Right forelimb (tissue), 1 donor: ENCODE results near the gene CILP2.

ENCODE experiments used
- DNase-seq: peaks from one replicate; pipeline ENCODE4 v3.0.0-alpha.2; 2018

The CILP2 gene

DNA sequence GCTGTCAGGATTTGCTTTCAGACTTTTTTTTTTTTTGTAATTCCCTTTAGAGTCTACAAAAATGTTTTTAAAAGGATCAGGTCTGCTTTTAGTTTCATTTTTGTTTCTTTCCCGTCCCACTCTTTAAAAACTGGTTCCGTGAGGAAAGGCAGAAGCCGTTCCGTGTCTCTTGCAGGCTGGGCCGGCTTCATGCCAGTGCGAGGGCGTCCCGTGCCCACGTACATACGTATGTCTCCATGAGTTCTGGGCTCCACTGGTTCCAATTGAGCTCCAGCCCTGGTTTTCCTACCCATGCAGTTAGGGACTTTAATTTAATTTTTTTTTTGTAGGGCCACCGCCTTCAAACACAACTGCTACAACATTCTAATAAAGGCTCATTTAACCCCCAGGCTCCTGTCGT, 31.5 kb upstream of the CILP2 start:
- DNase-seq: no peak

DNA sequence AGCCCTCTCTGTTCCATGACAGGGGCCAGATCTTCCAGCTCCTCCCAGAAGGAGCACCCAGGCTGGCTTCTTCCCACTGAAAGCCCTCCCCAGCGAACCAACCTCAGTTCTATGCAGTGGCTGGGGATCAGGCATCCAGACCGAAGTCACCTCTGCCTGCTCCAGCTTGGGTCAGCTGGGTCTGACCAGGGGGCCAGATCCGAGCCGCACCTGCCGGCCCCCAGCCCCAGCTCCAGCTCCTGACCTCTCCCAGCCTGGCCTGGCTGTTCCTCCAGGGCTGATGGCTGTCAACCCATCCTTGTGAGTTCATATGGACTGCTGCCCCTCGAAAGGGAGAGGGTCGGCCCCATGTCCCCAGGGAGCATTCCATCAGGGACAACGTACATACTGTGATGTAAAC, 30.7 kb upstream of the CILP2 start:
- DNase-seq: no peak

DNA sequence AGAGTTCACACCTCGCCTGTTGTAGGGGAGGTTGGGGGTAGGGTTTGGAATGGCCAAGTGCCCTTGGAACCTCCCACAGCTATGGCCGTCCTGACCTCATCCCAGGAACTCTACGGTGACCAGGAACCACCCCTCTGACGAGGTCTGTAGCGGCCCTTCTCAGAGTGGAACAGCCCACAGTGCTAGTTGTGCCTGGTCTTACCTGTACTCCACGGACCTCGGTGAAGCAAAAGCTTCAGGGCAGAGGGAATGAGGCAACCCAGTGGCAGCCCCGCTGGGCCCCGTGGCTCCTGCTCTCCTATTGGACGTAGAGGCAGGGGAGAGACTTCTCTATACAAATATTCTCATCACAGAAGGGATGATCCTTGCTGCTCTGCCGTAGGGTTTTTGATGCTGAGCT, 29.8 kb upstream of the CILP2 start:
- DNase-seq: no peak

DNA sequence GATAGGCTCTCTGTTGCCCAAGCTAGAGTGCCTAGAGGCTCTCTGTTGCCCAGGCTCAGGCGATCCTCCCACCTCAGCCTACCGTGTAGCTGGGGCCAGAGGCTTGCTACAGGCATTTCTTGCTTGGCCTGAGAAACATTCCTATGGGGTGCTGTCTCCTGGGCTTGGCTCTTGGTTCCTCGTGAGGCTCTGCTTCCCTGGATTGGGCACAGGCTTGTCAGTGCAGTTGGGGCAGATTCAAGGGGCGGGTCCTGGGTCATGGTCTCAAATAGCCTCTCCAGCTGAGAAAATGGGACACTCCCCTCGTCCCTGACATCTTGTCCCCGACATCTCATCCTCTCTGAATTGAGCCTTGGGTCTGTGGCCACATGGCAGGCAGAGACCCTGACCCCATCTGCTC, 27.6 kb upstream of the CILP2 start:
- DNase-seq: no peak

DNA sequence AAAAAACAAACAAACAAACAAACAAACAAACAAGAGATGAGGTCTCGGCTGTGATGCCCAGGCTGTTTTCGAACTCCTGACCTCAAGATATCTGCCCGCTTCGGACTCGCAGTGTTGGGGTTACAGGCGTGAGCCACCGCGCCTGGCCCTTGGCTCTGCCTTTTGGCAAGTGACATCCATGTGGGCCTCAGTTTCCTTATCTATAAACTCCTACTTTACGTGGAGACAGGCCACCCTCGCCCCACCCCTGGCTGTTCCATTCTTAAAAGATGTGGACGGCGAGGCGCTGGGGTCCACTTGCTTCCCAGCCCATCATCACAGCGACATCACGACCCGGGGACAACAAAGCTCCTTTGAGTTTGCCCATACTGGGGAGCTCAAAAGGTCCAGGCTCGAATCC, 24.4 kb upstream of the CILP2 start:
- DNase-seq: no peak

DNA sequence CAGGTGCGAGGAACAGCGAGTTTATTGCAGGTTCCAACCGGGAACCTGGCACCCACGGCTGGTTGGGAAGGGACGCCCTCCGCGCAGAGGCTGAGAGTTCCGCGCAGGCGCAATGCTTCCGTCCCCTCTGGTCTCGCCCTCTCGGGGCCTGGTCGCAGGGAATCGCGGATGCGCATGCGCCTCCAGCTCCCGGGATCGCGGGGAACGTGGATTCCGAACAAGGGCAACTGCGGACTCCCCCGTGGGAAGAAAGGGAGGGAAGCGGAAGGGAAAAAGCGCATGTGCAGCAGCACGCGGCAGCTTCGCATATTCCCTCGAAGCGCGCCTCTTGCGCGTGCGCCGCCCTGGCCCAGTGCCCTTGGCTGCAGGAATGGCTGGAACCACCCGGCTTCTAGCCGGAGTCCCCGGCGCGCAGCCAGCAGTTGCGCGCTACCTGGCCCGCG, 23.8 kb upstream of the CILP2 start:
- DNase-seq: peak; percentile 82

DNA sequence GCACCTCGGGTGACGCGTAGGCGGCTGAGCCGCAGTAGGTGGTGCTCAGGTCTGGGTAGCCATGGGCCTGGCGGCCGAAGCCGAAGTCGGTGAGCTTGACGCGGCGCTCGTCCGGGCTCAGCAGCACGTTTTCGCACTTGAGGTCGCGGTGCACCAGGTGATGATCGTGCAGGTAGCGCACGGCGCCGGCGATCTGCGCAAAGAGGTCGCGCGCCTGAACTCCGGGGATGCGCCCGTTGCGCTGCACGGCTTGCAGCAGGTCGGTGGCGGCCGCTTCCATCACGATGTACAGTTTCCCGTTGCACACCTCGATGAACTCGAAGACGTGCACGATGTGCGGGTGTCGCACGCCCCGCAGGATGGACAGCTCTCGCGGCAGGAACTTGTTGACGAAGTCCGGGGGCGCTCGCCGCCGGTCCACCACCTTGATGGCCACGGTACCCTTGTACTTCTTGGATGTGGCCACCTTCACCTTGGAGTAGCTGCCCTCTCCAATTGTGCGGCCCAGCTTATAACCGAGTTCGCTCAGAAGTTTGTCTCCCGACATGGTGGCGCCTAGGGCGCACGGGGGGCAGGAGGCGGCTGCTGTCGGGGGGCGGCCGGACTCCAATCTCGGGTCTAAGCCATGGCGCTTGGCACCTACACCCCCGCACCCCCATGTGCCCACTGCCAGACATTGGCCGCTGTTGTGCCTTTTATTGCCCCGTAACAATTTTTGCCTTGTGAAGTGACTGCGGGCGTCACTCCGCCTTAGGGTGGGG, 23.0 kb upstream of the CILP2 start, which contains the start of gene TSSK6:
TSS of gene TSSK6 (minus strand) at position 668 of the 761 bp plus-strand sequence. CDS start at position 547, 121 bp downstream.
- DNase-seq: no peak

DNA sequence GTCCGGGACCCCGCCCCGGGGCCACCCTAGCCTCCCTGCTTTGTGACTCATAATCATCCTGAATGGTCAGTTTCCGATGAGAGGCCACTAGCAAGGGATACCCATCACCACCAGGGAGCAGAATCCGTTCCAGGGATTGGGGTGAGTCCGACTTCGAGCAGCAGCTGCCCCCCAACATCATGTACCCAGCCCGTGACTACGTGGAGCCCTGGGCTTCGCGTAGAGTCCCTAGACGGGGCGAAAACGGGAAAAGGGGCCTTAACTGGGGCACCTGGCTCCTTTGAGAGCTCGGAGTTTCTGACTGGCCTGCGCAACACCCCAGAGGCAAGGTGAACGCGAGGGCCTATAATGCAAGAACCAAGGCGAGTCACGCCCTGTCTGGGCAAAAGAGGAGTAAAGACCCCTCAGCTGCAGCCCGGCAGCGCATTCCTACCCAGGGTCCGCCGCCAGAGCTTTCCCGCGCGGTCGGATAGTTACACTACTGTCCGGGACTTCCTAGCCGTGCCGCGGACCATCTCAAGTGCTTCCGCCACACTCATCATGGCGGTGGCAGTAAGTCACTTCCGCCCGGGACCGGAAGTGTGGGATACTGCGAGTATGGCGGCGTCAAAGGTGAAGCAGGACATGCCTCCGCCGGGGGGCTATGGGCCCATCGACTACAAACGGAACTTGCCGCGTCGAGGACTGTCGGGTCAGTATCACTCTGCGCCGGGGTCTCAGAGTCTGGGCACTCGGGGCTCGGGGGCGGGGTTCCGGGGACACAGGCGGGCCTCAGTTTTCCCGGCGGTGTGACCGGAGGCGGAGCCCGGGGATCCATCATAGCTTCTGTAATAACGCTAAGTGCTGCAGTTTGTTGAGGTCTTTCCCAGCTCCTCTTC, 22.2 kb upstream of the CILP2 start, which contains the start of gene NDUFA13:
TSS of gene NDUFA13 (plus strand) at position 584 of the 878 bp plus-strand sequence. CDS start at position 598, 14 bp downstream.
- peak; percentile 98 for DNase-seq

DNA sequence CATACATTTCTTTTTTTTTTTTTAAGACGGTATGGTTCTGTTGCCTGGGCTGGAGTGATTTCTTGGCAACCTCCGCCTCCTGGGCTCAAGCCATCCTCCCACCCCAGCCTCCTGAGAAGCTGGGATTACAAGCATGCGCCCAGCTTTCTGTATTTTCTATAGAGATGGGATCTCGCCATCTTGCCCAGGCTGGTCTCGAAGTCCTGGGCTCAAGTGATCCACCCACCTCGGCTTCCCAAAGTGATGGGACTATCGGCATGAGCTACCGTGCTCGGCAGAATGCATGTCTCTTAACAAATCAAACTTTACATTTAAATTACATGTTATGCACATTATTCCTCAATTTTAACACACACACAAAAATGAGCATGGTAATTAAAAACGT, 20.8 kb upstream of the CILP2 start:
- DNase-seq: no peak

DNA sequence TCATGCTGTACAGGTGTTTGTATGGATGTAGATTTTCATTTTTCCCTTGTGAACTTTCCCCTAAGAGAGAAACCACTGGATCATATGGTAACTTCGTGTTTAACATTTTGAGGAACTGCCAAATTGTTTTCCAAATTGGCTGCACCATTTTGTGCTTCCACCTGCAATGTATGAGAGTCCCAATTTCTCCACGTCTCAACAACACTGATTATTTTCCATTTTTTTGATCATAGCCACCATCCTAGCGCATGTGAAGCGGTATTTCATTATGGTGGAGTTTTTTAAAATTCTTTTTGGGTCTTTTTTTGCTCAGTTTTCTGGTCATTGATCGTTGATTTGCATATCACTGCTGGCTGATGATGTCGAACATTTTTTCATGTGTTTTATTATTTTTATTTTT, 17.1 kb upstream of the CILP2 start:
- DNase-seq: no peak

DNA sequence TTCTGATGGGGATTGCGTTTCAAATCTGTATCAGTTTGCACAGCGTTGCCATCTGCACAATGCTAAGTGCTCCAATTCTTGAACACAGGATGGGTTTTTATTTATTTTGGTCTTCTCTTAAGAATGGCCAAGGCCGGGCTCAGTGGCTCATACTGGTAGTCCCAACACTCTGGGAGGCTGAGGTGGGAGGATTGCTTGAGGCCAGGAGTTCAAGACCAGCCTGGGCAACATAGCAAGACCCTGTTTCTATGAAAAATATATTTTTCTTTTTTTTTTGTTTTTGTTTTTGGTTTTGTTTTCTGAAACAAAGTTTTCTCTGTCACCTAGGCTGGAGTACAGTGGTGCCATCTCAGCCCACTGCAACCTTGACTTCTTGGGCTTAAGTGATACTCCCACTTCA, 14.9 kb upstream of the CILP2 start:
- DNase-seq: no peak

DNA sequence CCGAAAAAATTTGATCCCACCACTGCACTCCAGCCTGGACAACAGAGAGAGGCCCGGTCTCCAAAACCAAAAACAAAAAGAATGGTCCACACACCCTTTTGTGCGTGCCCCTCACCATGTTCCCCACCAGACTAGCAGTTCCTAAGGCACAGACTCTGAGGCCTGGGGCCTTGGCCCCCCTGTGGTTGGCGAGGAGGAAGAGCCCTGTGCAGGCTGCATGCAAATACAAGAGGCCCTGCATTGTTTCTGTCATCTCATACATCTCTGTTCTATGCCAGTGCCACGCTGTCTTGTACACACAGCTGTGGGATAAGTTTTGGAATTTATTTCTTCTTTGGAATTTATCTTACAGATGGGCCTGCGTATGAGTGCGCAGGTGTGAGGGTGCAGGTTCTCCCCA, 14.0 kb upstream of the CILP2 start:
- DNase-seq: no peak

DNA sequence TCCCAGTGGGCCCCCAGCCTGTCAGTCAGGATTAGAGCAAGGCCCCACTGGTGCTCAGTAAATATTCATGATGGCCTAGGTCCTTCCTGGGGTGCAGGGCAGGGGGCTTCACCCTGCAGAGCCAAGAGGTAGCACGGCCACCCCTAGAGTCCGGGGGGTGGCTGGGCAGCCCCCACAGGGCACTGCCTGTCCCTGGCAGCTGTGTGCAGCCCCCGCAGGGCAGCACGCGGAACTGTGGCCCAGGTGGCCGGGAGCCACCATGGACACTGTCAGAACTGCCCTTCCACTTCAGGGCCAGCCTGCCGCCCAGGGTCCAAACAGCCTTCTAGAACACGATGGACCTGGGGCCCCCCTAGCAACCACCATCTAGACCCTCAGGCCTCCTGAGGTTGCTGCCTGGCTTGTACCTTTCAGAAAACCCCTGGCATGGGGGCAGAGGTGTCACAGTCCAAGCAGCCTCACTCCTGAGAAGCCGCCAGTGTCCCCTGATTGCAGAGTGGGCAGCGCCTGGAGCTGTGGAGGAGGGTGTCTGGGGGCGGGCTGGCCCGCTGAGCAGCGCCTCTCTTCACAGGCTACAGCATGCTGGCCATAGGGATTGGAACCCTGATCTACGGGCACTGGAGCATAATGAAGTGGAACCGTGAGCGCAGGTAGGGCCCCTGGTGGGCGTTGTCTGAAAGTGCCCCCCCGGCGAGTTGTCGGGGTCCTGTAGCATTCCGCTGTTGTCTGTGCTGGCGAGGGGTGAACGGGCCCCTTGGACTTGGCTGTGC, 12.3 kb upstream of the CILP2 start:
- DNase-seq: no peak

DNA sequence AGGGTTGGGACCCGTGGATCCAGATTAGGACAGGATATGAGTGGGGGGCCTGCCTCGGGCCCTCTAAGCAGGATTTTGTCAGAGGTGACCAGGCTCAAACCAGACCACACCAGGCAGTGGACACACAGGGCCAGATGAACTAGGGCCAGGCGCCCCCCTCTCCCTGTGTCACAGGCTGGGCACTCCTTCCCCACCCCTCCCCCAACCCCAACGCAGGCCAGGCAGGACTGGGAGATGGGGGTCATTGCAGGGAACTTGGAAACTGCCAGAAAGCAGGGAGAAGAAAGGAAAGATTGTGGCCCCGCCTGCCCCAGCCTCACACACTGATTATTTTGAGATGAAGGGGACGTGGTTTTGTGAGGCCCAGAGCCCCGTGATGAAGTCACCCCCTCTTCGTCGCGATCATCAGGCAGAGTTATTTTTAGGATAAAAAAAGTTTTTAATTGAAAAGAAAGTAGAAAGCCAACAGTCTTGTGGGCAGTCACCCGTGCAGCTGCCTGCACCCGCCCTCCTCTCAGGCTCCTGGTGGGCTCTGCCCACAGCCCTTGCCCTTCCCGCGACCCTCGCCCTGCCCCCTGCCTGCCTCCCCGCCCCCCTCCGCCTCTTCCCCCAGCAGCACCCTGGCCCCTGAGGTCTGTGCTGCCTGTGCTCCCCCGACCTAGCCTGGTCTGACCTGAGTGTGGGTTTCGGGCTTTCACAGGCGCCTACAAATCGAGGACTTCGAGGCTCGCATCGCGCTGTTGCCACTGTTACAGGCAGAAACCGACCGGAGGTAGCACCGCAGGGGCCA, 11.3 kb upstream of the CILP2 start:
- DNase-seq: no peak

DNA sequence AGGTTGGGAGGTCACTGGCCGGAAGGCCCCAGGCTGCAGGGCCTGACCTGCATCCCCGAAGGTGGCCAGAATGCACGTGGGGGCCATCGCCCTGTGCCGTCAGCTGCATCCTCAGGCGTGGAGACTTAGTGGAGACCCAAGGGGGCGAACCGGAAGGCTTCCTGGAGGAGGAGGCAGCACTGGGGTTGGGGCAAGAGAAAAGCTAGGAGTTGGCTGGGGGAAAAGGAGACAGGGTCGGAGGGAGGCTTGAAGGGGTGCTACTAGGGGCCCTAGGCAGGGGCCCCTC, 10.8 kb upstream of the CILP2 start:
- DNase-seq: no peak

DNA sequence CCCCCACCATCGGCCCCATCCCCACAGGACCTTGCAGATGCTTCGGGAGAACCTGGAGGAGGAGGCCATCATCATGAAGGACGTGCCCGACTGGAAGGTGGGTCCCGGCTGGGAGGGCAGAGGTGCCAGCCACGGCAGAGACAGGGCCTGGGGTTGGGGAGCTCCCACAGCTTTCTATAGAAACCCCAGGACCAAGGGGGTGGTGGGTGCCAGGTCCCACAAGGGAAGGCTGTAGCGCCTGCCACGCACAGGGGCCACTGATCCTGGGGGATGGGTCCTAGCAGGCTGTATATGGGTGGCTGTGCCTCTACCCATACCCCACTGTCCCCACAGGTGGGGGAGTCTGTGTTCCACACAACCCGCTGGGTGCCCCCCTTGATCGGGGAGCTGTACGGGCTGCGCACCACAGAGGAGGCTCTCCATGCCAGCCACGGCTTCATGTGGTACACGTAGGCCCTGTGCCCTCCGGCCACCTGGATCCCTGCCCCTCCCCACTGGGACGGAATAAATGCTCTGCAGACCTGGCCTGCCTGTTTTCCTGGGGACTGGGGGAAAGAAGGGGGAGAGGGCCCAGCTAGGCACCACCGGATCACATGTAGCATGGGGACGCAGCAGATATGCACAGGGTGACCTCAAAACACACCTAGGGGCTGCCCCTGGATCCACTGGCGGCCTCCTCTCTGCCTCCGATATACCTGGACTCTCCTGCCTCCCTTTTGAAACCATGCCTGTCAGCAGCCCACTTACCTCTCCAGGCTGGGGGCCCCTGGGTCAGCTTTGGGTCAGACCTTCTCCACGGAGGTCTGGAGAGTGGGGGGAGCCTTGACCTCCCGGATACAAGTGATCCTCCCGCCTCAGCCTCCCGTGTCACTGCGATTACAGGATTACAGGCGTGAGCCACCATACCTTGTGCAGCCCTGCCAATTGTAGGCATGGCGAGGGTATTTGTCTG, 10.1 kb upstream of the CILP2 start:
- no peak for DNase-seq

DNA sequence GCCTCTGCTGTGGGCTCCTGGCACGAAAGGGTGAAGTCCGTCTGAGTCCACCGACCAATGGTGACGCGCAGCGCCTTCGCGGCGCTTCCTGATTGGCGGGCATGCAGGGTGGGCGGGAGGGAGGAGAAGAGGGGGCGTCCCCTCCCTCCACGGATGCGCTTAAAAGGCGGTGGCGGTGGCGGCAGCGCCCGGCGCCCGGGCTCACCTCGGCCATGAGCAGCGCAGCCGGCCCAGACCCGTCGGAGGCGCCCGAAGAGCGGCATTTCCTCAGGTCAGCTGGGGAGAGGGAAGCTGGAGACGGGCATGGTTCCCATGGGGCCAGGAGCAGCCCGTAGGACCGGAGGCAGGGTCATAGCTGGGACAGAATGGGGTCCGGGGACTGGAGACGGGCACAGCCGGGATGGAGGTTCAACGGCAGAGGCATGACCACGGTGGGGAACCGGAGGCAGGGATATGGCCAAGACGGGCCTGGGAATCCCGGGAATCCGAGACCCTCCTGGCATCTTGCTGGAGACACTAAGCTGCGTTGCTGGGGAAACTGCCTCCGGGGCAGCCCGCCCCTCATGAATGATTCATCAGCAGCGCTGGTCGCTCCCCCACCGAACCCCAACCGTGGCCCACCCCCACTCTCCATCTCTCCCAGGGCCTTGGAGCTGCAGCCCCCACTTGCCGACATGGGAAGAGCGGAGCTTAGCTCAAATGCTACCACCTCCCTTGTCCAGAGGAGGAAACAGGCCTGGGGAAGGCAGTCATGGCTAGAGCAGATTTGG, 9.2 kb upstream of the CILP2 start, which contains the start of gene YJEFN3:
TSS of gene YJEFN3 (plus strand) at position 191 of the 770 bp plus-strand sequence. CDS start at position 213, 22 bp downstream.
- DNase-seq: no peak

DNA sequence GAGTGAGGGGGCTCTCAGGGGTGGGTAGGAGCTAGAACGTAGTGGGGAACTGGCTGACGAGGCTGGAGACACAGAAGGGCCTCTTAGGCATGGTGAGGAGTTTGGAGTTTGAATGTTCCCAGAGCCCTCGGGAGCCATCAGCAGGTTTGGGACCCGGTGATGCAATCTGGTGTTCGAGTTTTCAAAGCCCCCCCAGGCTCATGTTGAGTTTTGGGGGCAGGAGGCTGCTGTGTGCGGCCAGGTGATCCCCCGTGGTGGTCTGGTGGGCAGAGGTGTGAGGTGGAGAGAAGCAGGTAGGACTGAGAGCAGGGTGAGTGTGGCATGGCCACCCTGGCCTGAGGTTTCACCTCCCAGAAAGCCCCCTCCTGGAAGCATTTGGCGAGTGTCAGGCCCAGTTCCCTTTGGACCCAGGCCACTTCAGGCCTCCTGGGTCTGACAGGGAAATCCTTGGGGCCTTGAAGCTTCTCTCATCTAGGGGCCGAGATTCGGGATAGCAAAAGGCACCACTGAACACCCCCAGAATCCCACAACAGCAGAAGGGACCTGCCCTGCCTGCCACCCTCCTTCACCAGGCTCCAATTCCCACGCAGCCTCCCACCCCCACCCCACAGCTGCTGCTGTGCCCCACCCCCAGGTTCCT, 8.2 kb upstream of the CILP2 start:
- no peak for DNase-seq

DNA sequence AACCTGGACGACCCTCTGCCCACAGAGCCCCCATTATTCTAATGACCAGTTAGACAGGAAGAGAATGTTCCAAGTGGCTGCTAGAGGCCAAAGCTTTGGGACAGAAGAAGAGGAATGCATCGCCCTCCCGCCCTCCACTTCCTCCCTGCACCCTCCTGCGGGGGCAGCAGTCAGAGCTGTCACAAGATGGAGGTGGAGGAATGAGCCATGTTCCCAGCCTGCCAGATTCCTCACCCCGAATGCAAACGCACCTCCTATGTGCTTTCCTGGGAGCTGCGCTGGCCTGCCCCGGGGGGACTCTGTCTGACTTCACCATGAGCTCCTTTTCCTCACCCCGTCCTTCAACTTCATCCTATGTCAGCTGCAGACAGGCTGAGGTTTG, 7.7 kb upstream of the CILP2 start:
- DNase-seq: no peak

DNA sequence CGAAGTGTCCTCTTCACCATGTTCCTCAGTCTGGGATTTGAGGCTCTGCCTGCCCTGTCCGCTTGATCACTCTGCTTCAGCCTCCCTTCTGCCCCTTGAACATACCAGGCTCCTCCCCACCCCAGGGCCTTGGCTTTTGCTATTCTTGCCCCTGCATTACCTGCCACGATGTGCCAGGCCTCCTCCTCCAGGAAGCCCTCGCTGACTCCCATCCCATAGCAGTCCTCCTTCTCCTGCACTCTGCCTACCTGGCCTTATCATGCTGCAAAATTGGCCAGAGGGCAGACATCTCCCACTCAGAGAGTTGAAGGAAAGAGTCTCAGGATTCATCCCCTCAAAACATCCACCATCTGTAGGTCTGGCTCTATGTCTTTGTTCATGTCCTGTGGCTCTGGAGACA, 7.2 kb upstream of the CILP2 start:
- DNase-seq: no peak
